Astrocyte (in vitro differentiated cells and primary cell): ENCODE results near the gene ZNF584. TPM values are rescaled to one million over a fixed set of nuclear protein-coding genes. Genes with fewer than 3 reads are reported as not detected.
"Not testable (repeated sequence)": the region's sequence is repeated elsewhere in the genome, so short reads cannot be mapped to it uniquely, and the experiment has no call there.

Experiments used
- DNase-seq: peaks from one replicate; pipeline ENCODE4 v3.0.0-alpha.2; 2010; ENCODE audit warnings: low read depth
- FAIRE-seq: peaks from 2 replicates; lab custom pipeline; 2011; peaks lifted over from hg19 to GRCh38; lab: Jason Lieb, UNC
- H2AFZ ChIP-seq: 2 replicates; pipeline ENCODE4 v1.6.0; 2012; ENCODE audit warnings: low read depth, low read length, inconsistent platforms
- H3K27ac ChIP-seq: 2 replicates; pipeline ENCODE4 v1.5.1; 2011; ENCODE audit warnings: low read depth, low read length, inconsistent platforms
- H3K27me3 ChIP-seq: 2 replicates; pipeline ENCODE4 v1.6.0; 2011; ENCODE audit warnings: low read length, inconsistent platforms; ENCODE audit not compliant: insufficient read depth
- H3K36me3 ChIP-seq: 2 replicates; pipeline ENCODE4 v1.5.1; 2011; ENCODE audit warnings: low read length, inconsistent platforms; ENCODE audit not compliant: insufficient read depth
- H3K4me1 ChIP-seq: 2 replicates; pipeline ENCODE4 v1.5.1; 2011; ENCODE audit warnings: low read length, inconsistent platforms; ENCODE audit not compliant: insufficient read depth
- H3K4me2 ChIP-seq: 2 replicates; pipeline ENCODE4 v1.6.0; 2012; ENCODE audit warnings: low read length, inconsistent platforms
- H3K4me3 ChIP-seq: 2 replicates; pipeline ENCODE4 v1.5.1; 2011; ENCODE audit warnings: low read depth, mild to moderate bottlenecking, low read length, inconsistent platforms; ENCODE audit not compliant: insufficient read depth
- H3K79me2 ChIP-seq: 2 replicates; pipeline ENCODE4 v1.6.0; 2012; ENCODE audit warnings: mild to moderate bottlenecking, low read length, inconsistent platforms; ENCODE audit not compliant: insufficient read depth
- H3K9ac ChIP-seq: 2 replicates; pipeline ENCODE4 v1.6.0; 2012; ENCODE audit warnings: mild to moderate bottlenecking, low read length, inconsistent platforms
- H3K9me3 ChIP-seq: 2 replicates; pipeline ENCODE4 v1.5.1; 2012; ENCODE audit warnings: low read depth, mild to moderate bottlenecking, low read length, inconsistent platforms; ENCODE audit not compliant: insufficient read depth
- H4K20me1 ChIP-seq: 2 replicates; pipeline ENCODE4 v1.6.0; 2012; ENCODE audit warnings: low read length, inconsistent platforms; ENCODE audit not compliant: insufficient read depth
- H3K27ac Mint-ChIP-seq: one replicate; pipeline ENCODE4 v1.8.0; 2021; ENCODE audit warnings: mild to moderate bottlenecking, mixed read lengths; ENCODE audit not compliant: unreplicated experiment
- H3K27me3 Mint-ChIP-seq: one replicate; pipeline ENCODE4 v1.8.0; 2021; ENCODE audit warnings: low read depth, mixed read lengths; ENCODE audit not compliant: unreplicated experiment
- H3K36me3 Mint-ChIP-seq: one replicate; pipeline ENCODE4 v1.8.0; 2021; ENCODE audit warnings: low read depth, mixed read lengths; ENCODE audit not compliant: unreplicated experiment
- H3K4me1 Mint-ChIP-seq: one replicate; pipeline ENCODE4 v1.8.0; 2021; ENCODE audit warnings: low read depth, mixed read lengths; ENCODE audit not compliant: unreplicated experiment
- H3K4me3 Mint-ChIP-seq: one replicate; pipeline ENCODE4 v1.8.0; 2021; ENCODE audit warnings: mild to moderate bottlenecking, moderate library complexity, mixed read lengths; ENCODE audit not compliant: unreplicated experiment
- H3K9me3 Mint-ChIP-seq: one replicate; pipeline ENCODE4 v1.8.0; 2021; ENCODE audit warnings: mild to moderate bottlenecking, mixed read lengths; ENCODE audit not compliant: unreplicated experiment
- EZH2 ChIP-seq: IDR thresholded peaks from 2 replicates; pipeline ENCODE4 v1.6.1; 2012; ENCODE audit warnings: mild to moderate bottlenecking, low read length, inconsistent platforms; ENCODE audit not compliant: insufficient read depth
- total RNA-seq: library from RNA; stranded (reverse); gene quantifications from 2 replicates; pipeline ENCODE4 v1.2.1, GENCODE V29; 2021
- TF ChIP-seq, protein P1 (sequence below): IDR thresholded peaks from 2 replicates; pipeline ENCODE4 v1.5.1; 2011; ENCODE audit warnings: low read depth, mild to moderate bottlenecking, inconsistent platforms, low read length, moderate library complexity; ENCODE audit not compliant: insufficient read depth

ZNF584 gene
- total RNA-seq, 1 donor from 2014 or later, result 12.7 TPM

DNA sequence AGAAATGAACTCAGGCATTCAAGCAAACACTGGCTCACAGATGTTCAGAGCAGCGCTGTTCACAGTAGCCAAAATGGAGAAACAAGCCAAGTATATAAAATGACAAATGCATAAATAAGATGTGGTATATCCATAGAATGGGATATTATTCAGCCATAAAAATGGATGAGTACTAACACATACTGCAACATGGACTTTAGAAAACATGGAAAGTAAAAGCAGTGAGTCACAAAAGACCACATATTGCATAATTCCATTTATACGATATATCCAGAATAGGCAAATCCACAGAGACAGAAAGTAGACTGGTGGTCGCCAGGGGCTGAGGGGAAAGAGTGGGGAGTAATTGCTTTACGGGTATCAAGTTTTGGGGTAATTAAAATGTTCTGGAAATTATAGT, 34.2 kb upstream of the ZNF584 start:
- DNase-seq (no peak), FAIRE-seq (no peak)
- Histone ChIP-seq H3K9ac (no peak overlapping the region), H2AFZ (no peak overlapping the region), H3K27ac (no peak overlapping the region), H3K4me1 (no peaks in the 10 kb centered on the region), H3K4me2 (no peak overlapping the region), H3K36me3 (no peaks in the 10 kb centered on the region), H3K4me3 (no peak overlapping the region), H3K79me2 (peaks cover 2% of the 10 kb centered on the region), H4K20me1 (no peaks in the 10 kb centered on the region), H3K9me3 (no peaks in the 10 kb centered on the region), H3K27me3 (no peaks in the 10 kb centered on the region)
- no peak overlapping the region for H3K27ac Mint-ChIP-seq
- H3K9me3 Mint-ChIP-seq, result peaks cover 2% of the 10 kb centered on the region
- H3K4me3 Mint-ChIP-seq, result no peak overlapping the region
- peaks cover 3% of the 10 kb centered on the region for H3K36me3 Mint-ChIP-seq
- no peaks in the 10 kb centered on the region for H3K4me1 Mint-ChIP-seq
- no peaks in the 10 kb centered on the region for H3K27me3 Mint-ChIP-seq
- no peak for TF ChIP-seq EZH2
- TF ChIP-seq, protein P1, sequence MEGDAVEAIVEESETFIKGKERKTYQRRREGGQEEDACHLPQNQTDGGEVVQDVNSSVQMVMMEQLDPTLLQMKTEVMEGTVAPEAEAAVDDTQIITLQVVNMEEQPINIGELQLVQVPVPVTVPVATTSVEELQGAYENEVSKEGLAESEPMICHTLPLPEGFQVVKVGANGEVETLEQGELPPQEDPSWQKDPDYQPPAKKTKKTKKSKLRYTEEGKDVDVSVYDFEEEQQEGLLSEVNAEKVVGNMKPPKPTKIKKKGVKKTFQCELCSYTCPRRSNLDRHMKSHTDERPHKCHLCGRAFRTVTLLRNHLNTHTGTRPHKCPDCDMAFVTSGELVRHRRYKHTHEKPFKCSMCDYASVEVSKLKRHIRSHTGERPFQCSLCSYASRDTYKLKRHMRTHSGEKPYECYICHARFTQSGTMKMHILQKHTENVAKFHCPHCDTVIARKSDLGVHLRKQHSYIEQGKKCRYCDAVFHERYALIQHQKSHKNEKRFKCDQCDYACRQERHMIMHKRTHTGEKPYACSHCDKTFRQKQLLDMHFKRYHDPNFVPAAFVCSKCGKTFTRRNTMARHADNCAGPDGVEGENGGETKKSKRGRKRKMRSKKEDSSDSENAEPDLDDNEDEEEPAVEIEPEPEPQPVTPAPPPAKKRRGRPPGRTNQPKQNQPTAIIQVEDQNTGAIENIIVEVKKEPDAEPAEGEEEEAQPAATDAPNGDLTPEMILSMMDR, result no peak

DNA sequence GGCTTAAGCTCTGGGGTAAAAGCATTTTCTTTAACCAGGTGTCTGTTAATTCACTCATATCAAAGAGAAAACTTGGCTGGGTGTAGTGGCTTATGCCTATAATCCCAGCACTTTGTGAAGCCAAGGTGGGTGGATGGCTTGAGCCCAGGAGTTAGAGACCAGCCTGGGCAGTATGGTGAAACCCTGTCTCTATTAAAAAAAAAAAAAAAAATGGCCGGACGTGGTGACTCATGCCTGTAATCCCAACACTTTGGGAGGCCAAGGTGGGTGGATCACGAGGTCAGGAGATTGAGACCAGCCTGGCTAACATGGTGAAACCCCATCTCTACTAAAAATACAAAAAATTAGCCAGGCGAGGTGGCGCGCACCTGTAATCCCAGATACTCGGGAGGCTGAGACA, 31.7 kb upstream of the ZNF584 start:
- FAIRE-seq, H3K4me1 Mint-ChIP-seq, H3K4me3 Mint-ChIP-seq, H4K20me1 ChIP-seq, H3K4me1 ChIP-seq, H3K9me3 Mint-ChIP-seq, H3K36me3 Mint-ChIP-seq, H3K27me3 ChIP-seq, DNase-seq, H3K9ac ChIP-seq, H3K27ac ChIP-seq, H3K27me3 Mint-ChIP-seq, H3K9me3 ChIP-seq, H3K27ac Mint-ChIP-seq, H3K4me2 ChIP-seq, H3K36me3 ChIP-seq, H3K4me3 ChIP-seq, H2AFZ ChIP-seq: not testable (repeated sequence)
- peaks cover 10% of the 10 kb centered on the region for H3K79me2 ChIP-seq

DNA sequence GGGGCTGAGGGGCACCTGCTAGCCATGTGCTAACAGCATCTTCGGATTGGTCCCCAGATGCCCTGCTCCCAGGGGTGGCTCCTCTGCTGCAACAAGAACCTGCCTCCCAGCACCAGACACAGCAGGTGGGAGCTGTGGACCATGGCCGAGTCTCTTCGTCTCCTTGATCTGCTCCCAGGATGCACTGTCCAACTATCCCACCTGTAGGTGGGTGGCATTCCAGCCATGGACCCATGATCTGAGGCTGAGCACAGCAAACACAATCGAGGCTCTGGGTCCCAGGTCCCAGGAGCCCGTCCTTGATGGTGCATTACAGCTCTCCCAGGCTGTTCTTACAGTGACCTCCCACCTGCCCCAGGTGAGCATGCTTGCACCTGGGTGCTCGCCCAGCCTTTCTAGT, 29.2 kb upstream of the ZNF584 start:
- peaks cover 12% of the 10 kb centered on the region for H3K4me1 Mint-ChIP-seq
- no peak for DNase-seq
- no peaks in the 10 kb centered on the region for H3K27me3 ChIP-seq
- H3K9me3 Mint-ChIP-seq, result no peaks in the 10 kb centered on the region
- no peak overlapping the region for H3K27ac ChIP-seq
- H3K9ac ChIP-seq, result no peak overlapping the region
- H2AFZ ChIP-seq, result no peak overlapping the region
- H3K27ac Mint-ChIP-seq, result peak overlapping the region; percentile 30
- H3K4me2 ChIP-seq, result peak overlapping the region; percentile 88
- no peaks in the 10 kb centered on the region for H3K36me3 ChIP-seq
- no peaks in the 10 kb centered on the region for H4K20me1 ChIP-seq
- peak overlapping the region; percentile 87 for H3K4me3 Mint-ChIP-seq
- TF ChIP-seq, protein P1, result no peak
- TF ChIP-seq EZH2, result no peak
- H3K36me3 Mint-ChIP-seq, result no peaks in the 10 kb centered on the region
- peaks cover 11% of the 10 kb centered on the region for H3K4me1 ChIP-seq
- no peak for FAIRE-seq
- H3K9me3 ChIP-seq, result no peaks in the 10 kb centered on the region
- no peaks in the 10 kb centered on the region for H3K27me3 Mint-ChIP-seq
- H3K79me2 ChIP-seq, result peaks cover 17% of the 10 kb centered on the region
- no peak overlapping the region for H3K4me3 ChIP-seq
